ENCODE results near the gene CITED2. TPM values are rescaled to one million over a fixed set of nuclear protein-coding genes. Genes with fewer than 3 reads are reported as not detected.

Gene CITED2
- total and polyA plus RNA-seq, 7 donors, result 15.3 to 414 (median 118) TPM

DNA sequence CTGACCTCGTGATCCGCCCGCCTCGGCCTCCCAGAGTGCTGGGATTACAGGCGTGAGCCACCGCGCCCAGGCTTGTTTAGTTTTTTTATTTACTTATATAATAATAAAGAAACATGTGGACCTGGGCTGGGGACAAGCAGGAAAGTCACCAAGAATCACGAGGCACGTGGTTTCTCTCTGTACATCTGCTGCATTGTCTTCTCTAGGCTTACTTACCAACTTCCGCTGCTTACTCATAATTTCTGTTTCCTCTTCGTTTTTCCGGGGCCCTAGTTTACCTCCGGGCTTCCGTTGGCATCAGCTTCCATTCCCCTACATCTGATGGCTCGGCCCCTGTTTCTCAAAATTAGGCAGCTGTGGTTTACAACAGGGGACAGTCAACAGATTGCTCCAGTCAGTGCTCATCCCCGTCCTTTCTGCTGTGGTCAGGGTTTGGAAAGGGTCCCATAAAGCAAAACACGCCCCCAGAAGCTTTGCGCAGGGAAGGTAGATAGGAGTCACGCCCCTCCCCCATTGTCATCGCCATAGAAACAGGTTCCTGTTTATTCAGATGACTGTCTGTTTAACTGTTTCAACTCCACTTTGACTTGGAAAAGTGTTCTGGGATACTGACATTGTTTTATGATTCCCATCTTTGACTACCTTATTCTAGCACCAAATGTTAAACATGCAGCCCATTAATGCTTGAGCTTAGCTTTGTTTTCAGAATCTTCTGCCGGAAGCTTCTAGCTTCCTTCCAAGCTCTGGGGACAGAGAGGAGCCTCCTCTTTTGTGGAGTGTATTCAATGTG, 50.7 kb downstream of the CITED2 start:
- Histone ChIP-seq H3K4me1 (peaks cover 4% of the 10 kb centered on the region), H3K27me3 (ENCODE audit: insufficient read depth in 3 of 3, low read length in 2 of 3) (no peaks in the 10 kb centered on the region), H3K9me3 (no peaks in the 10 kb centered on the region), H3K27ac (peak overlapping the region; percentile 56), H3K4me3 (peak overlapping the region; percentile 31), H3K36me3 (ENCODE audit: insufficient read depth in 1 of 2, low read depth in 1 of 2) (no peaks in the 10 kb centered on the region)
- intact Hi-C loops (cut with DNase I), result no loop called here
- 42 to 53% (median 46%) methylated on average over 21 of the region's 21 CpGs for WGBS, 3 donors
- DNase-seq, result peak; percentile 67 to 75
- TF ChIP-seq, protein P1, sequence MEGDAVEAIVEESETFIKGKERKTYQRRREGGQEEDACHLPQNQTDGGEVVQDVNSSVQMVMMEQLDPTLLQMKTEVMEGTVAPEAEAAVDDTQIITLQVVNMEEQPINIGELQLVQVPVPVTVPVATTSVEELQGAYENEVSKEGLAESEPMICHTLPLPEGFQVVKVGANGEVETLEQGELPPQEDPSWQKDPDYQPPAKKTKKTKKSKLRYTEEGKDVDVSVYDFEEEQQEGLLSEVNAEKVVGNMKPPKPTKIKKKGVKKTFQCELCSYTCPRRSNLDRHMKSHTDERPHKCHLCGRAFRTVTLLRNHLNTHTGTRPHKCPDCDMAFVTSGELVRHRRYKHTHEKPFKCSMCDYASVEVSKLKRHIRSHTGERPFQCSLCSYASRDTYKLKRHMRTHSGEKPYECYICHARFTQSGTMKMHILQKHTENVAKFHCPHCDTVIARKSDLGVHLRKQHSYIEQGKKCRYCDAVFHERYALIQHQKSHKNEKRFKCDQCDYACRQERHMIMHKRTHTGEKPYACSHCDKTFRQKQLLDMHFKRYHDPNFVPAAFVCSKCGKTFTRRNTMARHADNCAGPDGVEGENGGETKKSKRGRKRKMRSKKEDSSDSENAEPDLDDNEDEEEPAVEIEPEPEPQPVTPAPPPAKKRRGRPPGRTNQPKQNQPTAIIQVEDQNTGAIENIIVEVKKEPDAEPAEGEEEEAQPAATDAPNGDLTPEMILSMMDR (IDR thresholded peaks at IDR 0.05), result no peak
- peak; percentile 57 to 87 (median 82) for ATAC-seq

Other genes with a start within 250 kb of the CITED2 start
- gene HECA, start 239.6 kb downstream of the CITED2 start, total RNA-seq, result 10 to 100 TPM; 30.8 to 39.7 (median 33.8) TPM
- 10 to 100 TPM in 2 of 3 donors, 1 to 10 TPM in 1; 4.5 to 36.3 (median 16.0) TPM for gene HECA, start 239.6 kb downstream of the CITED2 start, polyA plus RNA-seq
- 100 to 1,000 TPM; 128 to 230 (median 158) TPM for gene TXLNB, start 82.7 kb downstream of the CITED2 start, total RNA-seq
- 10 to 100 TPM in 2 of 3 donors, 1 to 10 TPM in 1; 1.8 to 40.7 (median 32.1) TPM for gene TXLNB, start 82.7 kb downstream of the CITED2 start, polyA plus RNA-seq